Body of pancreas (tissue), 4 donors: Measurements from ENCODE around the gene PDIA2.
"Not testable (repeated sequence)": the region's sequence is repeated elsewhere in the genome, so short reads cannot be mapped to it uniquely, and the experiment has no call there.

Source experiments
- POLR2A ChIP-seq, 3 donors: fragments of 450-650 bp; IDR thresholded peaks; one replicate each; pipeline ENCODE4 v1.6.1; 2016; ENCODE audit warnings: antibody characterized with exemption in 3 of 3, mild to moderate bottlenecking in 2 of 3
- TF ChIP-seq, protein P1 (sequence below), 7 experiments: fragments of 450-650 bp in 4 of 7; fragments of 200-600 bp in 3 of 7; sonication (generic) in 3 of 7; IDR thresholded peaks; one replicate each; pipeline ENCODE4 v1.5.1; 2016 to 2019; ENCODE audit warnings: antibody characterized with exemption in 7 of 7

DNA sequence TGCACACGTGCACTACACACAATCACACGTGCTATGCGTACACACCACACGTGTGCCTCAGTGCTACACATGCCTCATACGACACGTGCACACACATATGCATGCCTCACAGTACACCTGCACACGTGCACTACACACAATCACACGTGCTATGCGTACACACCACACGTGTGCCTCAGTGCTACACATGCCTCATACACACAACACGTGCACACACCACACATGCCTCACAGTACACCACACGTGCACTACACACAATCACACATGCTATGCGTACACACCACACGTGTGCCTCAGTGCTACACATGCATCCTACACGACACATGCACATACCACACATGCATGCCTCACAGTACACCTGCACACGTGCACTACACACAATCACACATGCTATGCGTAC lies 15.4 kb upstream of the PDIA2 start:
- TF ChIP-seq, protein P1, sequence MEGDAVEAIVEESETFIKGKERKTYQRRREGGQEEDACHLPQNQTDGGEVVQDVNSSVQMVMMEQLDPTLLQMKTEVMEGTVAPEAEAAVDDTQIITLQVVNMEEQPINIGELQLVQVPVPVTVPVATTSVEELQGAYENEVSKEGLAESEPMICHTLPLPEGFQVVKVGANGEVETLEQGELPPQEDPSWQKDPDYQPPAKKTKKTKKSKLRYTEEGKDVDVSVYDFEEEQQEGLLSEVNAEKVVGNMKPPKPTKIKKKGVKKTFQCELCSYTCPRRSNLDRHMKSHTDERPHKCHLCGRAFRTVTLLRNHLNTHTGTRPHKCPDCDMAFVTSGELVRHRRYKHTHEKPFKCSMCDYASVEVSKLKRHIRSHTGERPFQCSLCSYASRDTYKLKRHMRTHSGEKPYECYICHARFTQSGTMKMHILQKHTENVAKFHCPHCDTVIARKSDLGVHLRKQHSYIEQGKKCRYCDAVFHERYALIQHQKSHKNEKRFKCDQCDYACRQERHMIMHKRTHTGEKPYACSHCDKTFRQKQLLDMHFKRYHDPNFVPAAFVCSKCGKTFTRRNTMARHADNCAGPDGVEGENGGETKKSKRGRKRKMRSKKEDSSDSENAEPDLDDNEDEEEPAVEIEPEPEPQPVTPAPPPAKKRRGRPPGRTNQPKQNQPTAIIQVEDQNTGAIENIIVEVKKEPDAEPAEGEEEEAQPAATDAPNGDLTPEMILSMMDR (IDR thresholded peaks at IDR 0.05) = not testable (repeated sequence)
- not testable (repeated sequence) for TF ChIP-seq POLR2A (IDR thresholded peaks at IDR 0.05)
